Measurements from ENCODE around the gene SGK2. TPM values are rescaled to one million over a fixed set of nuclear protein-coding genes. Genes with fewer than 3 reads are reported as not detected.

SGK2 gene
- total RNA-seq, 1 donor from 2014 or later, result 7.7 TPM

DNA sequence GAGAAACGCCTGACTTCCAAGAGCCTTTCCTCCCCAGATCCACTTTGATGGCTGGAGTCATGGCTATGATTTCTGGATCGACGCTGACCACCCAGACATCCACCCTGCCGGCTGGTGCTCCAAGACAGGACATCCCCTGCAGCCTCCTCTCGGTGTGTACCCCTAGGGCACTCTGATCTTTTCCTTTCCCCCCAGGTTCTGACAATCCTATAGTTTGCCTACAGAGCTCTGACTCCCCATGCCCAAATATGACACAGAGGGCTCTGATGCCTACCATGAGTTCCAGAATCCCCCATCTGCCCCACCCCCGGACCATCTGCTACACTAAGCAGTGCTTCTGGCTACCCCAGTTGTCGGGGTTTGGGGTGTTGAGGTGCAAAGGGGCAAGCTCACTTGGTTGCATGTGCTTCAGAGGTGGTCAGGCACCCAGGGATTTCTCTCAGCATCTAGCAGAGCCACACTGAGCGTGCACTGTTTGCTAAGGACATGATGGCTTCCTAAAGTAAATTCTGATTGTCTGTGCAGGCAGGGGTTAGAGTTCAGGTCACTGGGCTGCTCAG is 24.0 kb upstream of the SGK2 start:
- intact Hi-C loops (cut with DNase I), result loop anchor here (10.0 kb wide), 1 partner anchor 90 kb away; no protein-coding TSS in a partner anchor
- DNase-seq (ENCODE audit: low spot score), result no peak
- no peak for ATAC-seq

DNA sequence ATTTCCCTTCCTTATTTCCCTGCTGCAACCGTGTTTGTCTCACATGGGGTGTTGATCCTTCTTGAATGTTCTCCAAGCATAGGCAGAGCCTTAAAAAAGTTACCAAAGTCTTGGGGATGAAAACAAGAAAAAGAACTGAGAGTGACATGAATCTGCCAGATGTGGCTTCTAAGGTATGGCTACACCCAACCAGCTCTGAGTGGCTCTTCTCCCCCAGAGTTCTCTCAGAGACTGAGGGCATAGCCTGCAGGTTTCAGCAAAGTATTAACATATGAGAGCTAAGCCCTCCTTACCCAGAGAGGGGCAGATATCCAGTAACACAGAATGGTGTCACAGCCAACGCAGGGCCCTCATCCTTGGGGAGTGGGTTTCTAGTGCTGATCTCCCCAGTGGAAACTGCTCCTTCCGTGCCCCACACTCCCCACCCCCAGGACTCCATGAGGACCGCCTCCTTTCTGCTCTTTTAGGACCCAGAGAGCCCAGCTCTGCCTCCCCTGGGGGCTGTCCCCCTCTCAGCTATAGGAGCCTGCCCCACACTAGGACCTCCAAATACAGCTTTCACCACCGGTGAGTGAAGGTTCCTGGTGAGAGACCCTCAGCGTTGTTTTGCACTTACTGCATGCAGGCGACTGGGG is 23.3 kb upstream of the SGK2 start:
- DNase-seq (ENCODE audit: low spot score), result no peak
- ATAC-seq, result no peak
- intact Hi-C loops (cut with DNase I), result loop anchor here (10.0 kb wide), 1 partner anchor 89 kb away; no protein-coding TSS in a partner anchor

DNA sequence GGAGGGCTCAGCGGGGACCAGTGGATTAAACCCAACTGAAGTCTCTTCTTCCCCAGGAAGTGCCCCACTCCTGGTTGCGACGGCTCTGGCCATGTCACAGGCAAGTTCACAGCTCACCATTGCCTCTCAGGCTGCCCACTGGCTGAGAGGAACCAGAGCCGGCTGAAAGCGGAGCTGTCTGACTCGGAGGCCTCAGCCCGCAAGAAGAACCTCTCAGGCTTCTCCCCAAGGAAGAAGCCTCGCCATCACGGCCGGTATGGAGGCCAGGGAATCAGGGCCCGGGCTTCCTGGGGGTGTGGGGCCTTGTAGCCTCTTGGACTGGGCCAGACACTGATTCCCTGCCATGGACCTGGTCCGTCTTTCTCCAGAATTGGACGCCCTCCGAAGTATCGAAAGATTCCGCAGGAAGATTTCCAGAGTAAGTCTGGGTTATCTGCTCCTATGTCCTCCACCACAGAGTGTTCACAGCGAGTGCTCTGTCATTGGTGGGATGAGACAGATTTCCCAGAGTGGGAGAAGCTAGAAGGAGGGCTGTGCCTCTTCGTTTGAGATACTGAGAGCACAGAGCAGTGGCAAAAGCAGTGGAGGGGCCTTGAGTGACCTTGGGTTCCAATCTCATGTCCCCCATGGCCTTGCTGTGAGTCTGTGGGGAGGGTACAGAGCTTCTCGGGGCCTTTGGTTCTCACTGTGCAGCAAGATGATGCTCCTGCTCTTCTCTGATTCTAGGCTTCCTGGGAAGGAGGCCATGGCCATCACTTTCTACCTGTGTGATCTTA is 22.6 kb upstream of the SGK2 start:
- ATAC-seq (no peak), DNase-seq (ENCODE audit: low spot score) (no peak)
- intact Hi-C loops (cut with DNase I), result loop anchor here (10.0 kb wide), 1 partner anchor 89 kb away; no protein-coding TSS in a partner anchor

DNA sequence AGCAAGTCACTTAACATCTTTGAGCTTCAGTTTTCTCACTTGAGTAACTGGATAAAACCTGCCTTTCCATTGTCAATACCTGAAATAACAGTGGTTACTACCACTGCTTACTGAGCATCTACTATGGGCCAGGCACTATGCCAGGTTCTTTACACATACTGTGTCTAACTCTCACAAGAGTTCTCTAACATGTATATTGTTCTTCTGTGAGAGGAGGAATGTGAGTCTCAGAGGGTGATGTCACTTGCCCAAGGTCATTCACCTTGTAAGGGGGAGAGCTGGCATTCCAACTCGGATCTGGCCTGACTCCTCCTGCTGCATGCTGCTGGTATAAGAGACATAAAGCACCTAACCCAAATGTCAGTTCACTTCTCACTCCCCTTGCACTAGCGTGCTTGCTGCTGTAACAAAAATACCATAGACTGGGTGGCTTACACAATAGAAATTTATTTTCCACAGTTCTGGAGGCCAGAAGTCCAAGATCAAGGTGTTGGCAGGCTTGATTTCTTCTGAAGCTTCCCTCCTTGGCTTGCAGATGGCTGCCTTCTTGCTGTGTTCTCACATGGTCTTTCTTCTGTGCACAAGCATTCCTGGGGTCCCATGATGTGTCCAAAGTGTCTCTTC is 21.9 kb upstream of the SGK2 start:
- DNase-seq (ENCODE audit: low spot score), result no peak
- intact Hi-C loops (cut with DNase I), result loop anchor here (10.0 kb wide), 1 partner anchor 88 kb away; no protein-coding TSS in a partner anchor
- no peak for ATAC-seq

DNA sequence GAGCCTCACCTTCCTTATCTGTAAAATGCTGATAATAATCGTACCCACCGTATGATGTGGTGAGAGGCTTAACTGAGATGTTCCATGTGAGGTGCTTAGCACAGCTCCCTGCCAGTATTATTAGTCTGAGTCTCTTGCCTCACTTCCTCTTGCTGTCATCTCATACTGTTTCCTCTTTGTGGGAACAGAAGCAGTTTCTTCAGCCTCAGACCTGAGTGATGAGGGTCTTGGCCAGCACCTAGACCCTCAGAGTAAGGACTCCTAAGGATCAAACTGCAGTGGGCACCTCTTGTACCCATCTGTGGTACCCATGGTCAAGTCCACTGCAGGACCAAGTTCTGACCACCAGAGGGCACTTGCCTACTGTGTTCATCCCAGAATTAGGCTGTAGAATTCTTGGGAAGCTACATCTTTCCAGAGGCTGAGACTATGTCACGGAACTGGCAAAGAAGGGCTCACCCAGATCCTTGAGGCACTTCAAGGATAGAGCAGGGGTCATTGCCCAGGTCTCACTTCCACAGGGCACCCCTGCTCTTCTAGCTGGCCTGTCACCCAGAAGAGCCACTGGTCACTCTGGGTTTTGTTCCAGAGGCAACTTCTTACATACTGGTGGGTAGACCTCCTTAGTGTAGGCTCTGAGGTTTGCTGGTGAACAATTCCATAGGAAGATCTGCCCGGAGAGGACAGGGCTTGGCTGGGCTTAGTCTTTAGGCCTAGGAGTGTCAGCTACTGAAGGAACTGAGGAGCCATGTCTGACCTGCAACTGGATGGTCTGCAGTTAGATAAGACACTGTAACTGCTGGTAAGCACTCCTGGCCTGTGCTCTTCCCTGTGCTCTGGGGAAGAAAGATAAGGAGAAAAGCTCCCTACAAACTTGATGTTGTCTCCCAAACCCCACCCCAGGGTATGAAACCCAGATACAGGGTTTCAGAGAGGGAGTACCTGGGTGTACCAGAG is 20.6 kb upstream of the SGK2 start:
- DNase-seq (ENCODE audit: low spot score), result peak; percentile 84
- ATAC-seq, result peak; percentile 70
- intact Hi-C loops (cut with DNase I), result loop anchor here (10.0 kb wide), 1 partner anchor 87 kb away; no protein-coding TSS in a partner anchor

DNA sequence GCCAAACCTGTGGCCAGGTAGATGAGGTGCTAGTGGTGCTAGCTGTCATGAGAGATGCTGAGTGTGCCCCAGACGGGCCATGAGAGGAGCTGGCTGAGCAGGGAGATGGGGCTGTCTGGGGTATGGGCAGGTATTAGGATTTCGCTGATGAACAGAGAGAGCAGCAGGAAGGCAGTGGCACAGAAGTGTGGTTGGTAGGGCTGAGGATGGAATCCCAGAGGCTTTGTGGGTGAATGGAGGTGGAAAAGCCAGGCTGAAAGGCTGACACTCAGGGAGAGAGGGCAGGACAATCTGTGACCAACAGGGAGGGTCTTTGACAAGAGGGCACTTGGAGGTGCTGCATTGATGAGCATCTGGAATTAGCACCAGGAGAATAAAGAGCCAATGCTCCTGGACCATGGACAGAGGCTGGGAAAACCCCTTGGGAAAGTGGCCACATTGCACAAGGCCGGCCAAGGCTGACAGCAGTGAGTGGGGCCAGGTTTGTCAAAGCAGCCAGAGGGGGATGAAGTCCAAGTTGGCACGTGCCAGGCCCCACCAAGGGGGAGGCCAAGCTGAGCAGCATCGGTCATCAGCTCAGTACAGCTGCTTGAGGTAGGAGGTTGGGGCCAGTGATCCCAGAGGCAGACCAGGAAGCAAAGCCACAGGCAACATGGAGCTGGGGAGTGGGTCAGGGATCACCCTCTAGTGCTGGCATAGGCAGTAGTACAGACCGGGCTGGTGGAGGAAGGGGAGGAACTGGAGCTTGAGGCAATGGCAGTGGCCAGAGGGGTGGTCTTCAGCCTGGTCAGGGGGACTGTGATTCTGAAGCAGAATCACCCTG is 19.7 kb upstream of the SGK2 start:
- DNase-seq (ENCODE audit: low spot score) (no peak), ATAC-seq (no peak)
- intact Hi-C loops (cut with DNase I), result loop anchor here (10.0 kb wide), 1 partner anchor 86 kb away; no protein-coding TSS in a partner anchor

DNA sequence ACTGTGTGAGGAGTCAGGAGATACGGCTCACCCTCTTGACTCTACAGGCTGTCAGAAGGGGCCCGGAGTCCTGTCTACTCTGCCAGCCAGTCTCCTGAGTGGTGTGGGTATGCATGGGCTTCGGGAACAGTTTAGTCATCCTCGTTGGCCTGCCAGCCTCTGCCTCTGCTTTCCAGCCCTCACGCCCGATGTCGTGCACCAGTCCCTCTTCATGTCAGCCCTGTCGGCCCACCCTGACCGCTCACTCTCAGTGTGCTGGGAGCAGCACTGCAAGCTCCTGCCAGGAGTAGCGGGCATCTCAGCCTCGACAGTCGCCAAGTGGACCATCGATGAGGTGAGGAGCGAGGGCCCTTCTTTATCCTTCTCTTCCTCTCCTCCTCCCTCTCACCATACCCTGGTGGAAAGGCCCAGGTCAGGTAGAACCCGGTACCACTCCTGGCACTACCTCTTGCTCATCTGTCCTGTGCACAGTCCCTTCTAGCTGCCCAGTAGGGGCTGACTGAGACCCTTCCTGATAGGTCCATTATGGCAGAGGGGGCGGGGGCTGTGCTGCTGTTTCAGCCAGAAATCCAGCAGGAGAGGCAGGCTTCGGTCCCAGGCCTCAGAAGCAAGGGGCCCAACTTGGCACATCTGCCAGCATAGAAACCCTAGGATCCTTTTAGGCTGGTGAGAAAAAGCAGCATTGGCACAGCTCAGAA is 18.7 kb upstream of the SGK2 start:
- ATAC-seq (no peak), DNase-seq (ENCODE audit: low spot score) (no peak)
- intact Hi-C loops (cut with DNase I), result loop anchor here (10.0 kb wide), 1 partner anchor 85 kb away; no protein-coding TSS in a partner anchor

DNA sequence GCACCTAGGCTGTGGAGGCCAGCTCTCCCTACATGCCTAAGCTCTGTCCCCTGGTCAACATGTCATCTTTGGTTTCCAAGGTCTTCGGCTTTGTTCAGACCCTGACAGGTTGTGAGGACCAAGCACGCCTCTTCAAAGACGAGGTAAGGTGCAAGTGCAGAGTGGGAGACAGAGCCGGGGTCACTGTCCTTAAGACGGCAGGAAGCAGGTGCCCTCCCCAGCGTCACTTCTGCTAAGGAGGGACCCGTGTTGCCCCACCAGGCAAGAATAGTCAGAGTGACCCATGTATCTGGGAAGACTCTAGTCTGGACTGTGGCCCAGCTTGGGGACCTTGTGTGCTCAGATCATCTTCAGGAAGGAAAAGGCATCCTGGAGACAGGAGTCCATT is 18.2 kb upstream of the SGK2 start:
- intact Hi-C loops (cut with DNase I), result no loop called here
- DNase-seq (ENCODE audit: low spot score) (no peak), ATAC-seq (no peak)

DNA sequence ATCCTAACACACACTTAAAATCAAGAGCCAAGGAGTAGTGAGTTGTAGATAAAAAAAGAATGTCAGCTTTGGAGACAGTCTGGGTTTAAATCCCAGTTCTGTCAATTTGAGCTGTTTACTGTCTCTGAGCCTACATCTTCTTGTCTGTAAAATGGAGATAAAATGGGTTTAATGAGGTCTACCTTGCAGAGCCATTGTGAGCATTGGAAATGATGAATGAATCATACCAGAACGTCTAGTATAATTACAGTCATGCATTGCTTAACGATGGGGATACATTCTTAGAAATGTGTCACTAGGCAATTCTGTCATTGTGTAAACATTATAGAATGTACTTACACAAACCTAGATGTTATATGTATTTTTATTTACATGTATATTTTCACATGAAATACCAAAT is 17.6 kb upstream of the SGK2 start:
- intact Hi-C loops (cut with DNase I), result no loop called here
- DNase-seq (ENCODE audit: low spot score), result no peak
- ATAC-seq, result no peak

DNA sequence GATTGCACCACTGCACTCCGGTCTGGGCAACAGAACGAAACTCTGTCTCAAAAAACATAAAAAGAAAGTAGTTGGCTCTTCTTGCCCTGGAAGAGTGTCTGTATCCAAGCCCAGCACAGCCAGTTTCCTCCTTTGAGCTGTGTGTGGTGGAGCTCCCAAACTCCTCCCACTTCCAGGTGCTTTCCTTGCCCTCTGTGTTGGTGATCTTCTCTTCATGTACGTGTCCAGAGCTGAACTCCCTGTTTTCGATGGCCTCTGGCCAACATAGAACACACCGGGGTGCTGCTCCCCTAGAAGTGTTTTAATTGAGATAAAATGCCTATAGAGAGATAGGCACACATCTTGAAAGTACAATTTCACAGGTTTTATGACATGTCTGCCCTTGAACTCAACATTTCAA is 16.7 kb upstream of the SGK2 start:
- DNase-seq (ENCODE audit: low spot score) (no peak), ATAC-seq (no peak)
- intact Hi-C loops (cut with DNase I), result no loop called here

DNA sequence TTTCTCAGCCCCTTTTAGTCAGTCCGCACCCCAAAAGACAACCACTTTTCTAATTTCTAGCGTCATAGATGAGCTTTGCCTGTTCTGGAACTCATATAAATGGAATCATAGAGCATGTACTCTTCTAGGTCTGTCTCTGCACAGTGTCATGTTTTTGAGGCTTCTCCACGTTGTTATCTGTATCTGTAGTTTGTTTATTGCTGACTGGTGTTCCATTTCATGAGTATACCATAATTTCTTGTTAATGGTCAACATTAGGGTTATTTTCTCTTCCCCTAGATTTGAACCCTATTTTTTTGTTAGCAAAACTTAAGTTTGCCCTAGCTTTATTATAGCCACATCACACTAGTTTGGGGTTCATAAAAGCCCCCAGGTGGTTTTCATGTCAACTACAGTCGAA is 16.2 kb upstream of the SGK2 start:
- ATAC-seq, result no peak
- no peak for DNase-seq (ENCODE audit: low spot score)
- intact Hi-C loops (cut with DNase I), result no loop called here

DNA sequence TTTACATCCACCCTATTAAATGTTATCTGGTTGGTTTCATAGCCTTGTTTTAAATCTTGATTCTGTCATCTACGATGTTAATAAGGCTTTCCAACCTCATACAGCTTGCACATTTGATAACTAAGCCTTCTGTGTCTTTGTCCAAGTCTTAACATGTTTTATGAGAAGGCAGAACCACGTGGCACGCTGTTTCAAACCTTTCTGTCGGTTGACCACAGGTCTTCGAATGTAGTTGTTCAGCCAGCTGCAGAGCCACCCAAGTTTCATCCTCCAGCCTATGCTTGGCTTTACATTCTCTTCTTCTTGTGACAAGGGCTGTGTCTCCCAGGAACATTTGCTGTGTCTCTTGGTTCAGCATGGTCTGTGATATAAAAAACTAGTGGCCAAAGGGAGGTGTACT is 15.7 kb upstream of the SGK2 start:
- no peak for DNase-seq (ENCODE audit: low spot score)
- intact Hi-C loops (cut with DNase I), result no loop called here
- ATAC-seq, result no peak

DNA sequence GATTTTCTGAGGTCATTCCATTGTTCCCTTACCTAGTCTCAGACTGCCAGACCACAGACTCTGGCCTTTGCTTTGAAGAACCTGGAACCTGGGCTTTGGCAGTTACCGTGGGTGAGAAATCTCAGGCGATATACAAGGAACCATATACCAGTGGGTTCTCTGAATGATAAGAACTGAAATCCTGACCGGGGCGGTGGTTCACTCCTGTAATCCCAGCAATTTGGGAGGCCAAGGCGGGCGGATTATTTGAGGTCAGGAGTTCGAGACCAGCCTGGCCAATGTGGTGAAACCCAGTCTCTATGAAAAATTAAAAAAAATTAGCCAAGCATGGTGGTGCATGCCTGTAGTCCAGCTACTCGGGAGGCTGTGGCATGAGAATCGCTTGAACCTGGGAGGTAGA is 14.3 kb upstream of the SGK2 start:
- ATAC-seq, result no peak
- intact Hi-C loops (cut with DNase I), result no loop called here
- DNase-seq (ENCODE audit: low spot score), result no peak

DNA sequence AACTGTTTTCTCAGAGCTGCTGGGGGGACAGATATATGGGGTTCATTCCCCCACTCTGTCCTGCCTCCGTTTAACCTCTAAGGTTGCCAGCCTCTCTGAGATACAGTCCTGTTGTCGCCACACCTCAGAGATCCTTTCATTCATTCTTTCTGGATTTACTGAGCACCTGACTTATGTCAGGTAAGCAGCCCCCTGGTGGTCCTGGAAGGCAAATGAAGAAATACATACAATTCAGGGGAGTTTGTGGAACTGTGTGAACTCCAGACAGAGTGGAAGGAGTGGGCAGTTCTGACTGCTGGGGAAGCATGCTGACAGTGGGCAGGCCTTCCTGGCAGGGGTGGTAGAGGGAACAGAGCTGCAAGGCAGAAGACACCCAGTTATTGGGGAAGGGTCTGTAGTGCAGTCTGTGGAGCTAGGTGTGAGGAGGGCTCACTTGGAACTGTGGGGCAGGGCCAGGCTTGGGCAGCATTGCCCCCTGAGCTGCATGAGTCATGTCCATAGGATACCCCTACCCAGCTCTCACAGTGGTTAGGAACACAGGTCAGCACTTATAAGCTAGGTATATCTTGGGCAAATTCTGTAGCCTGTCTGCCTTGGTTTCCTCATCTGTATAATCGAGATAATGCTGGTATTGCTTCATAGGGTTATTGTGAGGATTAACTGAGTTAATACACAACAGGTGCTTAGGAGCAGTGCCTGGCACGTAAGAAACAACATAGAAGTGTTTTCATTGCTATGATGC is 12.8 kb upstream of the SGK2 start:
- no peak for DNase-seq (ENCODE audit: low spot score)
- intact Hi-C loops (cut with DNase I), result no loop called here
- ATAC-seq, result no peak

DNA sequence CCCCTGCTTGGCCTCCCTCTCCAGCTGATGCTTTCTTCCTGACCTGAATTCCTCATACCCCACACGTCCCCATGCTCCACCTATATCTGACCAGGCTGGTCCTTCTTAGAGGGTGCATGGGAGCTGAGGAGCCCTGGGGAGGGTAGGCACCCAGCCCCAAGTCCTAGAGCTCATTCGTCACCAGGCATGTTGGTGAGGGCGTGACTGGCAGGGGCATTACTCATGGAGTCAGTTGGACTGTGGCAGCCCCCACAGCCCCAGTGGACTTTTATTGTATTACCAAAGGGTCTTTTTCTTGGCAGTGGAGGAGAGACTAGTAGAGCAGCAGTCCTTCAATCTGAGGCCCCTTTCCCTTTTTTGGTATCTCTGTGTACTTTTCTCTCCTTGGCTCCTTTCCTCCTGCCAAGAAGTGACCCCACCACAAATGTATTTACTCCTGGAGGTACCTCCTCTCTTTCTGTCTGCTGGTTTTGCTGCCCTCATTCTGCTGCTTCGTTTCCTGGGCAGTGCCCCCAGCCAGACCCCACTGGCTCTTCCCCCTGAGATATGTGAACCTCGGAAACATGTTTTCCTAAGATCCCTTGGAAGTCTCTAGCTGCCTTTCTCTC is 10.4 kb upstream of the SGK2 start:
- DNase-seq (ENCODE audit: low spot score), result no peak
- ATAC-seq, result no peak
- intact Hi-C loops (cut with DNase I), result no loop called here

DNA sequence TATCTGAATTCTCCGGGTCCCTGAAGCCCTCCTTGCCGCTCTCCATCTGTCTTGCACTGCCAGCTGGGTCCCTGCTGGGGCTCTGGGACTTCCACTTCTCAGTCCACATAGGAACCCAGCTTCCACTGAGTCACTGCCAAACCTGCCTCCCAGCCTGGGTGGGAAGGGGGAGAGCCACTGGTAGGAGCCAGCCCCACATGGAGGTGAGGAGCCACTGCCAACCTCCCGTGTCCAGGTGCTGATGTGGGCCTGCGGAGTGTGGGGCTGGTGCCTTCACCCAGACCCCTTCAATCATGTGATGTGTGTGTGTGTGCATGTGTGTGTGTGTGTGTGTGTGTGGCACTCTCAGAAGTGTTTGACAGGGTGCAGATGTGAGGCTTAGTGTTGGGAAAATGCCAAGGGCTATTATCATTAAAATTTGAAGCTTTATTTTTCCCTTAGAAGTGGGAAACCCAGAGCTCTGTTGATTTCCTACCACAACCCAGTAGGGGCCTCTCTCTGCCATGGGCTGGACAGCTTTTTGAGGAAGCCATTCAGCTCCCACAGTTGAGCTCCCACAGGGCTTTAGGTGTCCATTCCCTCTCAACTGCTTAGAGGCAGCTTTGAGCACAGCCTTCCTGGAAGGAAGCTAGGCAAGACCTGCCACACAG is 9.3 kb upstream of the SGK2 start:
- DNase-seq (ENCODE audit: low spot score) (no peak), ATAC-seq (no peak)
- intact Hi-C loops (cut with DNase I), result no loop called here
